ENCODE measurements around the gene GASK1A.

Gene GASK1A

DNA sequence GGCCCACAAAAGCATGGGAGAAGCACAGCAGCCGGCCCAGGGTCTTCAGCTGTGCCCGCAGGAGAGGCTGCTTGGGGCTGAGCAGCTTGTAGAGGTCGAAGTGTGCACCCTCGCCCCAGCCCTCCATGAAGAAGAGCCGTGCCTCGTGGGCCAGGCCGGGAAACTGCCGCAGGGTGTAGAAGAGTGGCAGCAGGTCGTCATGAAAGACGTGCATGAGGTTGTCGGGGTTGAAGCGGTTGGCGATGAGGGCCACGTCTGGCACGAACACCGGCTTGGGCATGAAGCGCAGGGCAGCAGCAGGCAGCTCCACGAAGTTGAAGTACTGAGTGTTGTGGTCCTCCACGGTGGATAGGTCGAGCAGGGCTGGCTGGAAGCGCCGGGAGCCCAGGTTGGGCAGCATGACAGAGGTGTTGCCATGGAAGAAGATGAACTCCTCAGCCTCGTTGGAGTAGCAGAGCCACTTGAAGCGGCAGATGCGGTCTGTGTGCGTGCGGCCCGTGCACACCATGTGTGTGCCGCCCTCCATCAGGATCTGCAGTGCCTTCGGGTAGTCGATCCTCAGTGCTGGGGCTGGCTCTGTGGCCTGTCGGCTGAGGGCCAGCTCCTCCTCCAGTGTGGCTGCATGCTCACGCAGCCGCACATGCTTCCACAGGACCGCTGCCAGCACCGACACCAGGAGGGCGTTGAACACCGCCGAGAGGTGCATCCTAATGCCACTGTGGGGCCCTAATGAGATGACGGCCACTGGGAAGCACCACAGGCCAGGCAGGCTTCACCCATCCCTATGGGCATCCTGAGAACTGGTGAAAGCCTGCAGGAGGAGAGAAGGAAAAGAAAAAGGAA, 101.8 kb downstream of the GASK1A start:
- no peak for DNase-seq (ENCODE audit: insufficient read length, low spot score)
- FAIRE-seq: no peak

- DNase-seq (ENCODE audit: insufficient read length, low spot score) (no peak), FAIRE-seq (no peak)
Measured at GRCh38 chr3:43081796-43082195, 102.7 kb downstream of the GASK1A start.

DNA sequence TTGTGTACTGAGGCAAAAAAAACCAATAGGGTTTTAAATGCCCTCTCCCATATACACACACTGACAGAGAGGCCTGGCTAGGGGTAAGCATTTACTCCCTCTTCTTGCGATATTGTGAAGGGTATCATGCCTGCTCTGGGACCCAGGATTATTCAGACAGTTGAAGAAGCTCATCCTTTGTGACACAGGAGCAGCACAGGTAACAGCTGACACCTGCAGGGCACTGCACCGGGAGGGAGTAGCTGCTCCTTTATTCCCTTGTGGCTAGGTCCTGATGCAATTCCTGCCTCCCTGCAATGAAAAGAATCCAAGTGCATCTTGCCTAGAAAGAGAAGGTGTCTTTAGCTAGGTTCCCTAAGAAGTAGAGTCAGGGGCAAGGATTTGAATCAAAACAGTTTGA, 103.3 kb downstream of the GASK1A start:
- DNase-seq (ENCODE audit: insufficient read length, low spot score) (no peak), FAIRE-seq (no peak)

- DNase-seq (ENCODE audit: insufficient read length, low spot score): no peak
- FAIRE-seq: no peak
Measured at GRCh38 chr3:43086460-43087165, 107.5 kb downstream of the GASK1A start.

GRCh38 chr3:43087249-43087776, 108.2 kb downstream of the GASK1A start:
- DNase-seq (ENCODE audit: insufficient read length, low spot score): no peak
- FAIRE-seq: no peak

- DNase-seq (ENCODE audit: insufficient read length, low spot score): no peak
- FAIRE-seq: no peak
Measured at GRCh38 chr3:43089081-43089480, 110.0 kb downstream of the GASK1A start.

GRCh38 chr3:43090238-43090637, 111.1 kb downstream of the GASK1A start:
- DNase-seq (ENCODE audit: insufficient read length, low spot score): no peak
- no peak for FAIRE-seq

DNA sequence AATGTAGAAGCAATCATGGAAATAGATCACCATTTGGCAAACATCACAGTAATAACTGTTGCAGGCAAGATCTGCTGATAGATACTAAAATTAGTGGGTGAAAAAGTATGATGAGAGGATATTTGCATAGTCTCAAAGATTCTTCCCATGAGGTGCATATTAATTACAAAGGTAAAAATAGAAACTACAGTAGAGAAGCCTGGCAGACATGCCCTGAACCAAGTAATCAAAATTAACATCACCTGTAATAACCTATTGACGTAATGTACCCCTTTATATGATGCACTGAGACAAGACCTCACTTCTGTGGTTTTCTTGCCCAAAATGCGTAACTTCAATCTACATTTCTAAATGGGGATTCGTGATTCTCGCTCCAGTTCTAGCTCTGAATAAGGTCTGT, 112.4 kb downstream of the GASK1A start:
- FAIRE-seq (no peak), DNase-seq (ENCODE audit: insufficient read length, low spot score) (no peak)

DNA sequence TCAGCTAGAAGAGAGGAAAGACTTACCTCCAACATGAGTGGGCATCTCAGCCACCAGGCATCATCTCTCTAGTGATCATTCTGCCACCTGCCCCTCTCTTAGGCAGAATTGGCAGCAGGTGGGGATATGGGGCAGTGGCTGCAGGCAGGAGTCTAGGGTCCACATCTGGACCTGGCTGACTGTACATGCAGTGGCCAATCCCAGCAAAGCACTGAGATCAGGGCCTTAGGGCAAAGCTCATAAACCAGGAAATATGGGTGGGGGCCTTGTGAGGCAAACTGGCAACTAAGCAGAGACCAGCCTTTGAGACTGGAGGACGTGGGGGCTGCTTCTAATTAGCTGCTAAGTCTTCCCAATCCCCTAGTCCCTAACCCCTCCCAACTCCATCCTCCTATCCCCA, 113.9 kb downstream of the GASK1A start:
- DNase-seq (ENCODE audit: insufficient read length, low spot score) (no peak), FAIRE-seq (no peak)

DNA sequence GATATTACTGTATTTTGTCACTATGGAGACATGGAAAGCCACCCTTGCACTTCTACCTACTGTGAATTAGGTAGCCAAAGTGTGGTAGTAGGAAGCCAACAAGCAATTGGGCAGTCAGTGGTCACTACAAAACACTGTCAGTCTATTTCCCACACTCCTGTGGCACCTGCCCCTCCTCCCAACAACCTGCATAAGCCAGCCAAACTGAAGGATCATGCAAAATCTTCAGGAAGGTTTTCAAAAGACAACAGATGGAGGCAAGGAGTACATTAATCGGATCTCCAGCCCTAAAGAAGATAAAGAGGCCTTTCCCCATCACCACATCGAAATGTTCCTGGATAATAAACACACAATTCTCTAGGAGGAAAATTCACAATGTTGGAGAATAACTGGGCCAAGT, 114.9 kb downstream of the GASK1A start:
- FAIRE-seq (no peak), DNase-seq (ENCODE audit: insufficient read length, low spot score) (no peak)

DNA sequence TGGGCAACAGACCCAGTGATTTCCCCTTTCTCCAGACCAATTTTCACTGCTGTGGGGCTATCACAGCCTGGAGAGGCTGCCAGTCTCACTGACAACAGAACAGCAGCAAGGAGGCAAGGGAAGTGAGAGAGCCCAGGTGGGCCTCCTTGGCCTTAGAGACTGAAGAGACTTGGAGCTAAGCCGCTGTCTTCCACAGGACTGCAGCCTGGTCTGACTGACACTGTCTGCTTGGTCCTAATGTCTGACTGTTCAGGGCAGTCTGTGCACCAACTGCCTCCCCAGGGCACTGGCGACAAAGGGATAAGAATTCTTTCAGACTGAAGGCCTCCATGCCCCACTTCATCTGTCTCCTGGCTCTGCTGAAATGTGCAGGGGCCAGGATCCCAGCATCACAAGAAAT, 115.3 kb downstream of the GASK1A start:
- DNase-seq (ENCODE audit: insufficient read length, low spot score) (no peak), FAIRE-seq (no peak)

DNA sequence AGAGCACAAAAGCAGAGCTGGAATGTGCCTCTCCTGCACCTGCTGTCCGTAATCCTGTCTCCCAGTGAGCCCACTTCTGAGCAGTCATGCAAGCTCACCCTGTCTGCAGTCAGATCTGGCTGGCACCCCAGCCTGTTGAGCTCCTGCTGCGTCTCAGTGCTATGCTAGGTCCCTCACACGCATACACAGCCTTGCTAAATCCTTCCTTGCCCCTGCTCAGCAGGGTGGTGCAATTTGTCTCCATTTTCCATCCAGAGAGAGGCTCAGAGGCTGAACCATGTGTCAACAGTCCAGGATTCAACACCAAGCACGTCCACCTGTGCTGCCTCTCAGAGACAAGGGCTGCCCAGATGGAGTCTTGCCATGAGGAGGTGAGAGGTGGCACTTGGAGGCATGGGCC, 115.7 kb downstream of the GASK1A start:
- DNase-seq (ENCODE audit: insufficient read length, low spot score): no peak
- FAIRE-seq: no peak

DNA sequence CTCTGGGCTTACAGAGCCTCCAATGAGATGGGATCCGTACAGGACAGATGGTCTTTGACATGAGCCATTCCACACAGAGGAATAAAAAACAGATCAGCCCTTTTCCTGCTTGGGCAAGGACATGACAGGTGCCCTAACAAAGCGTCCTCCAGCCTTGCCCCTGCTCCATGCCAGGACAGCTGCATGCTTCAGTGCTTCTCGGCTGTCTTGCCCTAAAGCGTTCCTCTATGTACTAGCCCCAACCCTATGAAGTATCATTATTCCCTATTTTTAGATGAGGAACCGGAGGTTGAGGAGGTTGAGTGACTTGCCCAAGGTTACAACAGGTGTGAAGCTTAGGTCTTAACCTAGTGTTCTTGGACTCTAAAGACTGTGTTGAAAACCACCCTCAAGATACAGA, 116.3 kb downstream of the GASK1A start:
- FAIRE-seq: no peak
- no peak for DNase-seq (ENCODE audit: insufficient read length, low spot score)

DNA sequence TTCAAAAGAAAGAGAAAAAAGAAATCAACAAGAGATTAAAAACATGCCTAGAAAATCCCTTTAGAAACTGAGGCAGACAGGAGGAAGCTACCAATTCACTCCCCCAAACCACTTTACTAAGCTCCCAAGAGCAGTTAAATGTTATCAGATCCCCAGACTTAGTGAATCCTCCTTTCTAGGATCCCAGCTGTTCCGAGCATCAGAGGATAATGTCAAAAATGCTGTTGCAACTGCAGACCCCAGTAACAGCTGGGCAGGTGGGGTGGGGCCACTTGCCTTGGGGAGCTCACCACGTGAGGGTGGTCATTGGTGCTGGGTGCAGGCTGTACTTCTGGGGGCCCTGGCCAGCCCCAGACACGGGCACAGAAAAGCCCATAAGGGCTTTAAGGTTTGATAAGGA, 117.7 kb downstream of the GASK1A start:
- DNase-seq (ENCODE audit: insufficient read length, low spot score): no peak
- no peak for FAIRE-seq

GRCh38 chr3:43097400-43098080, 118.4 kb downstream of the GASK1A start:
- FAIRE-seq: no peak
- DNase-seq (ENCODE audit: insufficient read length, low spot score): no peak

GRCh38 chr3:43098761-43099160, 119.7 kb downstream of the GASK1A start:
- FAIRE-seq (no peak), DNase-seq (ENCODE audit: insufficient read length, low spot score) (no peak)

DNA sequence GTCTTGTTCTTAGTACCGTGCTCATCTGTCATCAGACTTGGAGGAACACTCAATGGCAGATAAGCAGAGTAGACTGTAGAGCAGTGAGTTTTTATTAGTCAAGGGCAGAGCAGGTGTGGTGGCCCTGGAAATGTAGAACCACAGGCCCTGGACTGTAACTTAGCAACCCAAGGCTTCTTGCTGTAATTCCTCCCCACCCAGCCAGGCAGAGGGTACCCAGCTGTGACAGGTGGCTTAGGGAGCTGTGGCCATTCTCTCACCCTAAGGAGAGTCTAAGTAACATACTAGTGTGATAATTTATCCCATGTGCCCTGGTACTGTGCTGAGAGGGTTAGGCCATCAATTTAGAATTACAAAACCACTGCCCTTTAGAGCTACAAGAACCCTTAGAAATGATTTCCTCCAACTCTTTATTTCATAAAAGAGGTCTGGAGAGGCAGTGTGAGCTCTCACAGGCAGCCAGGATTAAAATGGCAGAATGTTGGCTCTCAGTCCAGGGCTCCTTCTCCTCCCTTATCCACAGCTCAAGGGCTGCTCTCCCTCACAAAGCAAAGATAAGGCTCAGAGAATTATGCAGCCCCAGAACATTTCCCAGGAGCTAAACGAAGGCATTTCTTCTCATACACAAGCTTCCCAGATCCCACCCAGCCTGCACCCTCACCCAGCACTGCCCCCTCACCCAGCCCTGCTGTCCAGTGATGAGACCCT, 123.8 kb downstream of the GASK1A start:
- DNase-seq (ENCODE audit: insufficient read length, low spot score) (no peak), FAIRE-seq (no peak)

DNA sequence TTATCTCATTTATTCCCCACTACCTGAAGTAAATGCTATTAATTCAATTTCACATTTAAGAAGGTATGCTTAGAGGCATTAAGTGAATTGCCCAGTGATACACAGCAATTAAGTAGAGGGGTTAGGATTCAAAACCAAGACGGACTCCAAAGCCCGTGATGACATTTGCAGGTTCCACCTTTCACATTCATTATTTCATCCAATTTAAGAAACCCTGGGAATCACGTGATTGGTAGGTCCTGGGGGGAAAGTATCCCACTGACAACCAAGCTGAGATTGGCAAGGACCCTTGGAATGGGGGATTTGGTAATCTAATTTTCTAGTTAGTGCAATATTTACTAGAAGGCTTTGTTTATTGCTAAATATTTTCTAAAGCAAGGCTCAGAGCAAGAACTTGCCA, 124.9 kb downstream of the GASK1A start:
- FAIRE-seq (no peak), DNase-seq (ENCODE audit: insufficient read length, low spot score) (no peak)

- no peak for DNase-seq (ENCODE audit: insufficient read length, low spot score)
- no peak for FAIRE-seq
Measured at GRCh38 chr3:43104660-43105595, 125.8 kb downstream of the GASK1A start.

Measured in HTR-8/SVneo (cell line).